ENCODE results near the gene TNFSF4. TPM values are rescaled to one million over a fixed set of nuclear protein-coding genes. Genes with fewer than 3 reads are reported as not detected.

The TNFSF4 gene
- total RNA-seq, 3 donors from 2014 or later = 0.82 to 2.1 (median 0.89) TPM

DNA sequence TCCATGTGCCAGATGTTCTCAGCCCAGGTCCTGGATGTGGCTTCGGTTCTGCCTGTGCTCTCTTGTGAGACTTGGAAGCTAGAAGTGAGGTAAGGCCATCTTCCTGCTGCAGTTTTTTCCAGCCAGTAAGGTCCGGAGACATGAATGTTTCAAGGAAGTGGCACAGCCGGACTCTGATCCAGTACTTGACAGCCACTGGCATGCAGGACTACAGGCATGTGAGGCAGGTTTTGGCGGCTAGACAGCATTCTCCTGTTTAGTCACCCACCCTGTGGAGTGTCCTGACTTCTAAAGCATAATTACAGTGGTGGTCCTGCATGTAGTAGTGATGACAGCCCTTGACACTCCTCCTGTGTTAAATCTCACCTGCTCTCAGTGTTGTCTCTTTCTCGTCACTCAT is 72.3 kb downstream of the TNFSF4 start:
- Histone ChIP-seq H3K4me3 (no peak overlapping the region), H3K9me3 (no peaks in the 10 kb centered on the region), H3K36me3 (ENCODE audit: low read depth) (no peaks in the 10 kb centered on the region), H3K4me1 (ENCODE audit: low read depth) (no peaks in the 10 kb centered on the region)
- no peak for TF ChIP-seq CTCF (IDR thresholded peaks at IDR 0.05)
- no peak for DNase-seq
- ATAC-seq = peak; percentile 18
- intact Hi-C loops (cut with DNase I, micrococcal nuclease) = no loop called here

- ATAC-seq = no peak
- no peak for TF ChIP-seq CTCF (IDR thresholded peaks at IDR 0.05)
- H3K4me3 ChIP-seq = no peak overlapping the region
- no peaks in the 10 kb centered on the region for H3K9me3 ChIP-seq
- DNase-seq = no peak
- H3K36me3 ChIP-seq (ENCODE audit: low read depth) = no peaks in the 10 kb centered on the region
- intact Hi-C loops (cut with DNase I, micrococcal nuclease) = no loop called here
- H3K4me1 ChIP-seq (ENCODE audit: low read depth) = no peaks in the 10 kb centered on the region
Measured at GRCh38 chr1:173134029-173134428, 73.1 kb downstream of the TNFSF4 start.

Other genes with a start within 250 kb of the TNFSF4 start
- gene TNFSF18, start 156.4 kb downstream of the TNFSF4 start, total RNA-seq = under 1 TPM in 1 of 3 donors, not detected in 2; 0.14 TPM